Suprapubic skin (tissue), 3 donors: ENCODE measurements around the gene GSTO2.

Experiments used
- CTCF ChIP-seq, 2 donors: fragments of 200-600 bp in 1 of 2; fragments of 450-650 bp in 1 of 2; sonication (generic) in 1 of 2; IDR thresholded peaks; one replicate each; pipeline ENCODE4 v1.5.1; 2016 to 2019; ENCODE audit warnings: antibody characterized with exemption in 2 of 2, mild to moderate bottlenecking in 1 of 2, moderate library complexity in 1 of 2
- POLR2A ChIP-seq, 2 donors: fragments of 450-650 bp; IDR thresholded peaks; one replicate each; pipeline ENCODE4 v1.6.1; 2017; ENCODE audit warnings: antibody characterized with exemption in 2 of 2, mild to moderate bottlenecking in 2 of 2, moderate library complexity in 2 of 2

- no peak for TF ChIP-seq POLR2A (IDR thresholded peaks at IDR 0.05)
- no peak for TF ChIP-seq CTCF (IDR thresholded peaks at IDR 0.05)
Observed at GRCh38 chr10:104293011-104293410, 24.0 kb downstream of the GSTO2 start.
